ENCODE measurements around the gene HOXA10.

Gene HOXA10

DNA sequence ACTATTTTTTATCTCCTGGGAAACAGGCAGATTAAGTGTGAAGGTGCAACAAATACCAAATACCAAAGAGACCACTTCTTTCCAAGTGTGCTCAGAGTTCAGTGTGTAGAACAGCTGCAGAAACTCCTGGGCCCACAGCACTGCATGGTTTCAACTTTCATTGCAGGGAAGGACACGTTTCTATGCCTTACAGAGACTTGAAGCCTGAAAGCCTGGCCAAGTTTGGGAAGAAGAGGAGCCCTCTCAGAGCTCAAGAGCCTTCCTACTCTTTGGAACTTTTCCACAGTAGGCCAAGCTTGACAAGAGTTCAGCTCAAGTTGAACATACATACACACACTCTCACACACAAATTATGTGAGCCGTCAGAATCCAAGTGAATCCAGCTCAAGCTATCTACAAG, 46.1 kb downstream of the HOXA10 start:
- DNase-seq = no peak

GRCh38 chr7:27126596-27127327, 47.4 kb downstream of the HOXA10 start:
- no peak for DNase-seq

DNA sequence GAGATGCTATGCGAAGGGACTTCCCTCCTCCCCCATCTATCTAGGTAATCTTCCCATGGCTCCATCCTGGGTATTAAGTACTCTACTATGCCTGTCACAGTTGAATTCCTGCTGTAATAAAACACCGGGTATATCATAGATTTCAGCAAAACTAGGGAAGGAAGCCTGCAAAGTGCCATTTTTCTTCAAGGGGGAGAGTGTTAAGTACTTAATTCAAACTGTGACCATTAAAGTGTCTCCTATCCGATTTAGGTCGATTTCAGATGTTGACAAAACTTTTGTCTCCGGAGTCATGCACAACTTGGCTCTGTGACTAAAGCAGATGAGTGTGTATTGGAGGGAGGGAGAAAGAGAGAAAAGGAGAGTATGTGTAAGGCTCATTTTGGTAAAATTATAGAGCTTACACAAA, 48.1 kb downstream of the HOXA10 start:
- DNase-seq = no peak

- no peak for DNase-seq
Measured at GRCh38 chr7:27124902-27125689, 49.0 kb downstream of the HOXA10 start.

DNA sequence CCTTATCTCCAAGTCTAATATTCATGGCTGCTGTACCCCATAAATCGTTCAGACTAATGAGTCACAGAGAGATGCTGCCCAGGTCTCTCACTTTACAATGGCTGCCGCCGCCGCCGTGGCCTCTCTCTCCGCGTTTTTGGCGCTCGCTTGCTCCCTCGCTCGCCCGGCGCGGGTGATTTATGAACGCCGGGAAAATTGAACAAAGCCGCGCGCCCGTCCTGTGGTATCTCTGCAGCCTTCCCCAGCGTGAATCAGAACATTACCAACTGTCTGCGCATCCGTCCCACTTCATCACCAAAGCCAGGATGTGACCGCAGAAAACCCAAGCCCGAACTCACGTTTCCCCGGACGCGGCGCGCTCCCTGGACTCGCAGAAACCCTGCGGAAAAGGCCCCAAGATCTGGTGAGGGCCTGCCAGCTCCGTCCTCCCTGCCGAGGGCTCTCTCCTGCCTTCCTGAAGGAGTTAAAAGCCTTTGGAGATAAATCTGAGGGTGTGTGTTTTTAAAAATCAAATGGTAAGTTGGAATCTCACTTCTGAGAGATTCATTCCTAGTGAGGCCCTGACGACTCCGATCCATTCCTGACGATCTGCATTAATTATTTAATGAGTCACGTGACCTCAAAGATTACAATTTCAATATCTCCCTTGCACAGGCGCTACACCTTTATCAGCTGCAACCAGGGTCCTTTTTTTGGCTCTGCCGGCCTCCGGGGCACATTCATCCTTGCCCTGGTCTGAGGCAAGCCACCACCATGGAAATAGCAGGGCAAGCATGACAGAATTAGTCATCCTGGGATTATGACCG, 49.8 kb downstream of the HOXA10 start:
- no peak for DNase-seq

DNA sequence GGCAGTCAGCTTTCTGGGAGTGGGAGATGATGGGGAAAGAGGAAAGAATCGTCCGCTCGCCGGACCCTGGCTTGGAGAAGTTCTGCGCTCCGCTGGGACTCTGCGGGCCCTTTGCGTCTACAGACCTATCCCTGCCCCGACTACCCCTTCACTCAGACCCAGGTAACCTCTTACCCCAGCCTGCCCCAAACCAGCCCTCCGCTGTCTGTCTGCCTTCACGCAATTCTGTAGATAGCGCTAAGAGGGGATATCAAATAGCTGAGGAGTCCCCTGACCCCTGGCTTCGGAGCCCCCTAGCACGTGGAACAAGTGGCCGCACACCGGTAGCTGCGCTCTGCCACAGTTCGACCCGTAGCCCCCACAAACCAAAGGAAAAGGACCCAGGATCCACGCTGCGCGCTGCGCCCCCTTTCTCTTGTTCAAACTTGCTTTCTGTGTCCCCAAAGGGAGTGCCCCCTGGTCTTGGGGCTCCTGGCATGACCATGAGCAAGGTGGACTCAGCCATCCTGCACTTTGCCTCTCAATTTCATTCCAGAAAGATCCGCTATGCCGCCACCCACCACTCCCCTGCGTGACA, 50.6 kb downstream of the HOXA10 start:
- DNase-seq = no peak

GRCh38 chr7:27123007-27123476, 51.1 kb downstream of the HOXA10 start:
- DNase-seq = no peak

GRCh38 chr7:27122077-27122910, 51.8 kb downstream of the HOXA10 start:
- DNase-seq = no peak

DNA sequence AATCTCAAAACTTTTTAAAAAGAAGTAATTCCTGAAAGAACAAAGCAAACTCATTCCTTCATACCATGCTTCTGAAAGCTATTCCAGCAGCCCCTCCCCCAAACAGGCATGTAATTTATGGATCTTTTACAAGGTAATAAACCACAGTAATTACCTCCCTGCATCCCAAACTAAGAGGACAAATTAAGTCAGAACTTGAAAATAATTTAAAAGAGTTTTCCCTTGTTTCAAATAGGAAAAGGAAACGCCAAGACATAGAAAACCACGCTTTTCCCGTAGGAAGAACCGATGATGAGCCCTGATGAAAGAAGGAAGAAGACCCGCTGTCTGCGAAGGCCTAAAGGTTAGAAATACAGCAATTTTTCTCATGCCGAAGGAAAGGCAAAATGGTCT, 52.4 kb downstream of the HOXA10 start:
- no peak for DNase-seq

Data from activated CD4-positive, alpha-beta T cell treated with anti-CD3 and anti-CD28 coated beads, Interleukin-2, amount 50 U/mL, for 4 hours (primary cell).